Heart right ventricle (tissue), 16 donors: ENCODE data around the gene HIPK4. TPM values are rescaled to one million over a fixed set of nuclear protein-coding genes. Genes with fewer than 3 reads are reported as not detected.
"Not testable (repeated sequence)": the region's sequence is repeated elsewhere in the genome, so short reads cannot be mapped to it uniquely, and the experiment has no call there.

Source experiments
- ATAC-seq, 8 donors: fragments of 200-7000 bp; cut with Tn5 transposase; one replicate each; pipeline ENCODE4 v1.9.1; 2020; ENCODE audit warnings: mild to moderate bottlenecking in 8 of 8, moderate library complexity in 8 of 8, moderate number of reproducible peaks in 1 of 8
- DNase-seq, 2 donors: peaks; one replicate each; pipeline ENCODE4 v3.0.0-alpha.2; 2020
- H3K27ac ChIP-seq, 10 donors: fragments of 200-600 bp; sonication (generic) in 2 of 10; one replicate each; pipeline versions ENCODE4 v1.5.0 to v1.8.0; 2020 to 2022; ENCODE audit warnings: mild to moderate bottlenecking in 3 of 10
- H3K27me3 ChIP-seq, 7 donors: fragments of 200-600 bp; one replicate each; pipeline ENCODE4 v1.8.0; 2021 to 2022; ENCODE audit warnings: mild to moderate bottlenecking in 2 of 7
- H3K36me3 ChIP-seq, 9 donors: fragments of 200-600 bp; sonication (generic) in 1 of 9; one replicate each; pipeline versions ENCODE4 v1.5.0 to v1.8.0; 2020 to 2022; ENCODE audit warnings: mild to moderate bottlenecking in 2 of 9
- H3K4me1 ChIP-seq, 9 donors: fragments of 200-600 bp; sonication (generic) in 1 of 9; one replicate each; pipeline versions ENCODE4 v1.5.0 to v1.8.0; 2020 to 2022; ENCODE audit warnings: mild to moderate bottlenecking in 4 of 9
- H3K4me3 ChIP-seq, 10 donors: fragments of 200-600 bp; sonication (generic) in 2 of 10; one replicate each; pipeline versions ENCODE4 v1.5.0 to v1.8.0; 2020 to 2022; ENCODE audit warnings: mild to moderate bottlenecking in 7 of 10, moderate library complexity in 2 of 10
- H3K9me3 ChIP-seq, 11 donors: fragments of 200-600 bp in 10 of 11; sonication (generic) in 2 of 11; one replicate each; pipeline versions ENCODE4 v1.5.0 to v1.8.0; 2013 to 2022; ENCODE audit warnings: mild to moderate bottlenecking in 2 of 11, control low read depth in 1 of 11, moderate library complexity in 1 of 11
- WGBS, 2 donors: extraction: QIAGEN DNeasy Blood & Tissue Kit; methylation state at CpG; one replicate each; pipeline ENCODE4 v1.1.7; 2013; ENCODE audit warnings: inconsistent platforms in 1 of 2; 5-methylcytosine and 5-hydroxymethylcytosine counted together
- intact Hi-C, 10 donors: fragments of 100-400 bp; cut with DNase I; formaldehyde crosslinking; loops; one replicate each; pipeline versions ENCODE4 v1.11.1 to v1.14.2; 2022
- polyA plus RNA-seq, 2 donors: library from polyadenylated mRNA; stranded (reverse); fragments of 200-250 nt; gene quantifications; one replicate each; pipeline ENCODE4 v1.2.3, GENCODE V29; 2013
- total RNA-seq, 10 donors: library from RNA; stranded (reverse); fragmentation: NEBNext Ultra II Directional in 3 of 10; extraction: Animal tissue kit (Norgen Biotek cat#: 25700) in 3 of 10; gene quantifications; one replicate each; pipeline versions ENCODE4 v1.2.1 to v1.2.4, GENCODE V29; 2021 to 2023
- TF ChIP-seq, protein P1 (sequence below), 9 donors: fragments of 200-600 bp; sonication (generic) in 2 of 9; IDR thresholded peaks; one replicate each; pipeline versions ENCODE4 v1.5.0 to v1.8.0; 2021 to 2022; ENCODE audit warnings: antibody characterized with exemption in 9 of 9, mild to moderate bottlenecking in 5 of 9, moderate library complexity in 1 of 9
- donor health status: Arrhythmogenic right ventricular cardiomyopathy.
- donor health status: ischemic (EF 13 %, LVEDD 7.1; RV severe dilation, severe dysfunction).
- donor health status: healthy with polysubstance abuse.
- donor health status: DM: no; HTN: yes; CAD: no.
- donor health status: DM: no; HTN: no; CAD: no.
- donor health status: ischemic (EF 25% LVEDD 6.9; RV normal size, moderate dysfunction).
- donor health status: ischemic (EF 25% LVEDD 5.7; RV mildly dilated, moderate dysfunction).
- donor health status: healthy.
- donor health status: DM: yes; HTN: yes; CAD: no.
- donor health status: Ischemic cardiomyopathy.
- donor health status: ischemic (EF 35%, LVEDD 5.7; RV mildly dilated, moderate dysfunction).
- donor health status: nonischemic (EF 11% LVEDD 7.7; RV severe dilation, severe dysfunction).
- donor health status: DM: yes; HTN: yes; CAD: no.
- donor health status: PGD.
- donor health status: ischemic (EF 29% LVEDD 5.4; RV normal size, mild dysfunction).
- donor health status: nonischemic (EF 23%, LVEDD 6.1; RV moderate dilation, normal function).

Gene HIPK4
- total and polyA plus RNA-seq, 12 donors, result 0.09 to 0.15 (median 0.10) TPM; not detected in 9

DNA sequence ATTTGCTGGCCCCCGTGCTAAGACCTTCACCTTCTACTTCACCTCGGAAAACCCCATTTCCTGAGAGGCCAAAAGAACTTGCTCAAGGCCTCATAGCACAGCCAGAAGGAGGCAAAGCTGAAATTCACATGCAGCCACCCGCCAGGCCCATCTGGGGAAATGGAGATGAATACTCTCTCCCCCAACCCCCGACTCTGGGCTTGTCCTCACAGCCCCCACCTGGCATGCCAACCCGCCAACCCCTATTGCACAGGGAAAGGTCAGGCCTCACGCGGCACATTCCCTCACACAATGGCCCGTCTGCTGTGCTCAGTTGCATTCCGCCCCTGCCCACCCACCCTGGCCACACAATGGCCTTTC, 20.0 kb upstream of the HIPK4 start:
- WGBS, 2 donors, result 74 to 77% methylated on average over 9 of the region's 9 CpGs
- intact Hi-C loops, result loop anchor here in 1 of 10 donors (10.0 kb wide), 1 partner anchor 395 kb away; no protein-coding TSS in a partner anchor
- no peaks in the 10 kb centered on the region for H3K36me3 ChIP-seq
- H3K27ac ChIP-seq, result peak overlapping the region in 4 of 10 donors; percentile 6 to 90 (median 85)
- no peak for DNase-seq
- no peaks in the 10 kb centered on the region for H3K27me3 ChIP-seq
- H3K9me3 ChIP-seq, result no peaks in the 10 kb centered on the region
- TF ChIP-seq, protein P1, sequence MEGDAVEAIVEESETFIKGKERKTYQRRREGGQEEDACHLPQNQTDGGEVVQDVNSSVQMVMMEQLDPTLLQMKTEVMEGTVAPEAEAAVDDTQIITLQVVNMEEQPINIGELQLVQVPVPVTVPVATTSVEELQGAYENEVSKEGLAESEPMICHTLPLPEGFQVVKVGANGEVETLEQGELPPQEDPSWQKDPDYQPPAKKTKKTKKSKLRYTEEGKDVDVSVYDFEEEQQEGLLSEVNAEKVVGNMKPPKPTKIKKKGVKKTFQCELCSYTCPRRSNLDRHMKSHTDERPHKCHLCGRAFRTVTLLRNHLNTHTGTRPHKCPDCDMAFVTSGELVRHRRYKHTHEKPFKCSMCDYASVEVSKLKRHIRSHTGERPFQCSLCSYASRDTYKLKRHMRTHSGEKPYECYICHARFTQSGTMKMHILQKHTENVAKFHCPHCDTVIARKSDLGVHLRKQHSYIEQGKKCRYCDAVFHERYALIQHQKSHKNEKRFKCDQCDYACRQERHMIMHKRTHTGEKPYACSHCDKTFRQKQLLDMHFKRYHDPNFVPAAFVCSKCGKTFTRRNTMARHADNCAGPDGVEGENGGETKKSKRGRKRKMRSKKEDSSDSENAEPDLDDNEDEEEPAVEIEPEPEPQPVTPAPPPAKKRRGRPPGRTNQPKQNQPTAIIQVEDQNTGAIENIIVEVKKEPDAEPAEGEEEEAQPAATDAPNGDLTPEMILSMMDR (IDR thresholded peaks at IDR 0.05), result no peak
- no peak overlapping the region for H3K4me3 ChIP-seq
- H3K4me1 ChIP-seq, result peaks cover 12 to 39% (median 26%) of the 10 kb centered on the region in 9 donors
- ATAC-seq, result no peak

DNA sequence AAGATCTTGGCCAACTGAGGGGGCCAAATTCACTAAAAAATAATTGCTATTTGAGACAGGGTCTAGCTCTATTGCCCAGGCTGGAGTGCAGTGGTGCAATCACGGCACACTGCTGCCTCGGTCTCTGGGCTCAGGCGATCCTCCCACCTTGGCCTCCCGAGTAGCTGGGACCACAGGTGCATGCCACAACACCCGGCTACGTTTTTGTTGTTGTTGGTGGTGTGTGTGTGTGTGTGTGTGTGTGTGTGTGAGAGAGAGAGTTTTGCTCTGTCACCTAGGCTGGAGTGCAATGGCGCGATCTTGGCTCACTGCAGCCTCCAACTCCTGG, 18.6 kb upstream of the HIPK4 start:
- intact Hi-C loops, H3K4me3 ChIP-seq, H3K27ac ChIP-seq, ATAC-seq, H3K9me3 ChIP-seq, H3K27me3 ChIP-seq, DNase-seq, H3K36me3 ChIP-seq: not testable (repeated sequence)
- H3K4me1 ChIP-seq, result peaks cover 15 to 36% (median 28%) of the 10 kb centered on the region in 9 donors
- 89 to 91% methylated on average over 8 of the region's 8 CpGs for WGBS, 2 donors

DNA sequence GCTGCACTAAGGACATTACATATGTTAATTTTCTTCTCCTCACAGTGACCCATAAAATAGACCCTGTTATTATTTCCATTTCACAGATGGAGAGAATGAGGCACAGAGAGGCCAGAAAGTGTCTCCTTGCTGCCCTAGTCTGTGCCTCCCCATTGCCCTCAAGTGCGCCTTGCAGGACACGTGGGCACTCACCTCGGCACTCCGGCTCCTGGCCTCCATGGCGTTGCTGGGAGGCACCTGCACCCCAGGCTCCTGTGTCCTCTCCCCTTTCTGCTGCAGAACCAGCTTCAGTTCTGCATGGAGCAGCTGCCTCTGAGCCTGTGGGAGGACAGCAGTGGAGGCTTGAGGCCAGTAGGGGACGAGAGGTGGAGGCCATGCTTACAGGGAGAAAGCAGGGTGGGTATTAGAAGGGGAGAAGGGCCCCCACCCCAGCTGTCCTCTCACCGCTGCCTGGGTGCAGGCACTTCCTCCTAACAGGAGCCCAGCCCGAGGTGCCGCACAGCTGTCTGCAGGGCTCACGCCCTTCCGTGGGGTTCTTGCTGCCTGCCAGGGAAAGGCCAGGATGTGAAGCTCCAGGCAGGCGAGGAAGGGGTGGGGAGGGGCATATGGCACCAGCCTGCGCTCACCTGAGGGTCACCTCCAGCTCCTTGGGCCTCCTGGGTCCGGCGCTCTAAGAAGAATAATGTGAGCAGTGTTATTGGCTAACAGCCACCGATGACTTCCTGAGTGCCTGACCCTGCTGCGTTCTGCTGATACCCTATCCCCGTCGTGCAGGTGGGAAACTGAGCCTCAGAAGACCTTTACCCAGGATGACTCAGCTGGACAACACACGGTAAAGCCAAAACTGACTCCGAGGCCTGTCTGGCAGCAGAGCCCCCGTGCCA, 18.0 kb upstream of the HIPK4 start:
- TF ChIP-seq, protein P1 (IDR thresholded peaks at IDR 0.05), result no peak
- H3K9me3 ChIP-seq, result no peaks in the 10 kb centered on the region
- DNase-seq (no peak), ATAC-seq (no peak)
- peaks cover 12 to 34% (median 27%) of the 10 kb centered on the region in 9 donors for H3K4me1 ChIP-seq
- no peak overlapping the region for H3K4me3 ChIP-seq
- H3K27ac ChIP-seq, result no peak overlapping the region
- H3K27me3 ChIP-seq, result no peaks in the 10 kb centered on the region
- intact Hi-C loops, result no loop called here
- no peaks in the 10 kb centered on the region for H3K36me3 ChIP-seq
- 60 to 64% methylated on average over 22 of the region's 22 CpGs for WGBS, 2 donors

DNA sequence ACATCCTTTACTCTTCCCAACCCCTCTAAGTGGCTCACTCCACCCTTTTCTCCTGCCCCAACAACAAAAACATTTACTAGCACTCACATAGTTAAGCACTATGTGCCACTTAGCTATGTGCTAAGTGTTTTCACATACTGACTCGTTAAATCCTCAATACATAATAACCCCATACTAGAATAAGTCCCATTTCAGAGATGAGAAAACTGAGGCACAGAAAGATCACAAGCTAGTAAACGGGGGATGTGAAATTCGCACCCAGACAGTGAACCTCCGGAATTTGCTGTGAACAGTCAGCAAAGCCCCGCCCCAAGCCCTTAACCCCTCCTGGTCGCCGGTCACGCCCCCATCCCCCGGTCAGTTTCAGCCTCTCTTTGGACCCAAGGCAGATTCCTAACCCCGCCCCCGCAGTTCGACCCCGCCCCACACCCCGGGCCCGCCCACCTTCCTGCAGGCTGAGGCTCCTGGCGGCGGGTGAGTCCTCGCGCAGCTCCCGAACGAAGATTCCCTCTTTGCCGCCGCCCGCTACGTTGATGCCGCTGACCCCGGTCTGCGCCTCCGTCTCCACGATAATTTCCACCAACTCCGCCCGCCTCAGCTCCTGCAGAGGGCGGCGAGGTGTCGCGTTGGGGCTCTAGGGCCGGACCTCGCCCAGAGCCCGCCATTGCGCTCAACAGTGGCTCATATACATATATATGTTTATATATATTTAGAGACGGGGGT, 13.4 kb upstream of the HIPK4 start:
- no peaks in the 10 kb centered on the region for H3K9me3 ChIP-seq
- H3K4me1 ChIP-seq, result peaks cover 0 to 21% (median 12%) of the 10 kb centered on the region in 9 donors
- peak; percentile 89 to 96 (median 94) for ATAC-seq
- H3K4me3 ChIP-seq, result peak overlapping the region; percentile 51 to 73 (median 63)
- no peaks in the 10 kb centered on the region for H3K36me3 ChIP-seq
- peak overlapping the region; percentile 51 to 89 (median 86) for H3K27ac ChIP-seq
- H3K27me3 ChIP-seq, result no peaks in the 10 kb centered on the region
- intact Hi-C loops, result loop anchor here in 1 of 10 donors (1.0 kb wide), 1 partner anchor 54 kb away; no protein-coding TSS in a partner anchor
- TF ChIP-seq, protein P1 (IDR thresholded peaks at IDR 0.05), result peak in 2 of 9 donors; percentile 28 to 34
- WGBS, 2 donors, result 0 to 1% methylated on average over 41 of the region's 41 CpGs
- DNase-seq, result peak; percentile 93 to 94
